GM21423 (cell line): ENCODE data around the gene NXNL1.

Experiments
- ATAC-seq: cut with Tn5 transposase; IDR thresholded peaks from one replicate; pipeline ENCODE4 v1.9.1; 2021; ENCODE audit warnings: mild to moderate bottlenecking, moderate library complexity; ENCODE audit not compliant: unreplicated experiment

The NXNL1 gene

GRCh38 chr19:17458970-17459369, 1.8 kb downstream of the NXNL1 start:
- no peak for ATAC-seq

GRCh38 chr19:17457616-17458015, 3.1 kb downstream of the NXNL1 start:
- ATAC-seq, result no peak

GRCh38 chr19:17456127-17456526, 4.6 kb downstream of the NXNL1 start:
- ATAC-seq, result no peak

GRCh38 chr19:17455308-17456123, 5.2 kb downstream of the NXNL1 start:
- no peak for ATAC-seq

- ATAC-seq, result no peak
Observed at GRCh38 chr19:17454576-17455071, 6.1 kb downstream of the NXNL1 start.

GRCh38 chr19:17451820-17452219, 8.9 kb downstream of the NXNL1 start:
- ATAC-seq, result no peak

- no peak for ATAC-seq
Observed at GRCh38 chr19:17450264-17451075, 10.3 kb downstream of the NXNL1 start.

- ATAC-seq, result no peak
Observed at GRCh38 chr19:17448131-17448967, 12.4 kb downstream of the NXNL1 start, which contains the start of gene TMEM221. TMEM221 (minus strand) TSS chr19:17448668; CDS start chr19:17448462, 206 bp downstream.

GRCh38 chr19:17447704-17448130, 13.0 kb downstream of the NXNL1 start:
- no peak for ATAC-seq

GRCh38 chr19:17445526-17446165, 15.1 kb downstream of the NXNL1 start:
- ATAC-seq, result no peak

GRCh38 chr19:17441241-17442021, 19.3 kb downstream of the NXNL1 start:
- ATAC-seq, result no peak

GRCh38 chr19:17436874-17437267, 23.9 kb downstream of the NXNL1 start:
- no peak for ATAC-seq

- no peak for ATAC-seq
Observed at GRCh38 chr19:17436094-17436873, 24.4 kb downstream of the NXNL1 start.

GRCh38 chr19:17435218-17435617, 25.5 kb downstream of the NXNL1 start:
- ATAC-seq, result no peak

- ATAC-seq, result no peak
Observed at GRCh38 chr19:17431417-17431816, 29.3 kb downstream of the NXNL1 start.

GRCh38 chr19:17429641-17430113, 31.0 kb downstream of the NXNL1 start:
- ATAC-seq, result no peak

GRCh38 chr19:17424743-17425365, 35.9 kb downstream of the NXNL1 start:
- ATAC-seq, result no peak
